ENCODE measurements around the gene UGT8.
A peak's percentile ranks its signal among the peaks of the same experiment; 100 is the strongest.
"Not testable (repeated sequence)": the region's sequence is repeated elsewhere in the genome, so short reads cannot be mapped to it uniquely, and the experiment has no call there.

Gene UGT8

GRCh38 chr4:114636192-114636935 is 37.8 kb downstream of the UGT8 start:
- no peak for ATAC-seq (replicated peaks)
- no peak overlapping the region for H3K27ac Mint-ChIP-seq
- no peak for DNase-seq
- H3K27me3 Mint-ChIP-seq: peaks cover 0 to 8% of the 10 kb centered on the region in 2 donors
- H3K36me3 Mint-ChIP-seq (ENCODE audit: insufficient read depth): no peaks in the 10 kb centered on the region
- H3K4me3 Mint-ChIP-seq: no peak overlapping the region
- no peaks in the 10 kb centered on the region for H3K4me1 Mint-ChIP-seq (ENCODE audit: low read depth in 2 of 2)
- H3K9me3 Mint-ChIP-seq: no peaks in the 10 kb centered on the region

GRCh38 chr4:114642173-114642780 is 43.7 kb downstream of the UGT8 start:
- DNase-seq (no peak), ATAC-seq (replicated peaks) (no peak)
- Mint-ChIP-seq H3K27me3 (no peaks in the 10 kb centered on the region), H3K9me3 (no peaks in the 10 kb centered on the region), H3K27ac (no peak overlapping the region), H3K36me3 (ENCODE audit: insufficient read depth) (no peaks in the 10 kb centered on the region), H3K4me1 (ENCODE audit: low read depth in 2 of 2) (no peaks in the 10 kb centered on the region), H3K4me3 (no peak overlapping the region)

DNA sequence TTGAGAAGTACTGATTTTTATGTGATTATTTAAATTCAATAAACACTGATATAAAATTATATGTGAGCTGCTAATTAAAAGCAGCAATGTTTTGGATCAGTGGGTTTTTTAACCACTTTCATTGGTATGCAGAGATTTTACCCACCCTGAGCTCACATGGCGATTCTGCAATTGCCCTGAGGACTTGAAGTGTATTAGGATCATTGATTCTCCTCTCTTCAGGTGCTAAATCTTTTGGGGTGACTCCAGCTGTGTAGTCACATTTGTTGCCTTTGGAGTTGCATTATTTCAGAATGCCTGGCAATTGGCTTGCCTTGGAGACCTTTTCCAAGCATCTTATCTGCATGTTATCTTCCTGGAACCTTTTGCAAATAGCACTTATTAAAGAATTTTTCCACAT is 51.3 kb downstream of the UGT8 start:
- H3K27ac Mint-ChIP-seq: no peak overlapping the region
- DNase-seq: no peak
- no peak for ATAC-seq (replicated peaks)
- no peaks in the 10 kb centered on the region for H3K27me3 Mint-ChIP-seq
- H3K9me3 Mint-ChIP-seq: no peaks in the 10 kb centered on the region
- no peak overlapping the region for H3K4me3 Mint-ChIP-seq
- no peaks in the 10 kb centered on the region for H3K36me3 Mint-ChIP-seq (ENCODE audit: insufficient read depth)
- H3K4me1 Mint-ChIP-seq (ENCODE audit: low read depth in 2 of 2): no peaks in the 10 kb centered on the region

- Mint-ChIP-seq H3K9me3 (no peaks in the 10 kb centered on the region), H3K4me3 (no peak overlapping the region), H3K4me1 (ENCODE audit: low read depth in 2 of 2) (no peaks in the 10 kb centered on the region), H3K27me3 (peaks cover 8 to 9% of the 10 kb centered on the region in 2 donors), H3K36me3 (ENCODE audit: insufficient read depth) (no peaks in the 10 kb centered on the region), H3K27ac (no peak overlapping the region)
- ATAC-seq (replicated peaks) (no peak), DNase-seq (no peak)
Observed at GRCh38 chr4:114653675-114654074, 55.1 kb downstream of the UGT8 start.

DNA sequence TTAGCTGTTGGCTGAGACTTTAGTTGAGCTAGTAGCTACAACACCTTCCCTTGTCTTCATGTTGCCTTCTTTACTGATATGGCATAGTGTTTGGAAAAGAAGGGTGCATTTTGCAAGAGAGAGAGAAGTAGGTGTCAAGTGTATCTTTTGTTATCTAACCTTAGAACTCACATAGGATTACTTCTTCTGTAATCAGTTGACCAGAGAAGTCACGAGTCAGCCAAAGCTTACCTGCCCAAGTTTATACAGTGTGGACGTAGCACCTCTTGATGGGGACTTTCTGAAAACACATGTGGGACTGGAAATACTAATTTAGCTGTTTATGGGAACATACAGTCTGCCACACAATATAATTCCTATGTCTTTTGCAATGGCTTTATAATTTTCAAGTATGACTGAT is 56.0 kb downstream of the UGT8 start:
- no peak for ATAC-seq (replicated peaks)
- Mint-ChIP-seq H3K9me3 (no peaks in the 10 kb centered on the region), H3K36me3 (ENCODE audit: insufficient read depth) (no peaks in the 10 kb centered on the region), H3K4me3 (no peak overlapping the region), H3K27me3 (peaks cover 8 to 9% of the 10 kb centered on the region in 2 donors), H3K27ac (no peak overlapping the region), H3K4me1 (ENCODE audit: low read depth in 2 of 2) (no peaks in the 10 kb centered on the region)
- no peak for DNase-seq

- Mint-ChIP-seq H3K4me3 (no peak overlapping the region), H3K27ac (no peak overlapping the region), H3K9me3 (no peaks in the 10 kb centered on the region), H3K4me1 (ENCODE audit: low read depth in 2 of 2) (no peaks in the 10 kb centered on the region), H3K36me3 (ENCODE audit: insufficient read depth) (peaks cover 2% of the 10 kb centered on the region), H3K27me3 (peaks cover 8 to 9% of the 10 kb centered on the region in 2 donors)
- DNase-seq: no peak
- ATAC-seq (replicated peaks): no peak
Observed at GRCh38 chr4:114658179-114658578, 59.6 kb downstream of the UGT8 start.

DNA sequence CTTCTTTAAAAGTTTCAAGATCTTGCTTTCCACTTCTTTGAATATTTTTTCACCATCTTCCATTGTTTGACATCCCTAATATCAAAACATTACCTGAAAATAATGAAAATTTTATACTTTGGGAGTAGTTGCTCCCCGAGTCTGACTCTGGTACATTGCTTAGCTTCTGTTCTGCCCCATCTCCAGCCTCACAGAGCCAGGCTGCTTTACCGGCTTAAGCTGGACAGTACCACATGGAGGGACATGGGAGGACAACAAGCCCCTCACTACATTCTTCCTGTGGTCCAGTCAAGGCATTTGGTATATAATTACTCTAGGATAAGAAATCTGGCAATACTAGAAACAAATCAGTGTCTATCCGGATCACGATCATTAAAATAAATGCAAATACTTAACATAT is 60.2 kb downstream of the UGT8 start:
- H3K4me1 Mint-ChIP-seq (ENCODE audit: low read depth in 2 of 2): no peaks in the 10 kb centered on the region
- peaks cover 2% of the 10 kb centered on the region for H3K36me3 Mint-ChIP-seq (ENCODE audit: insufficient read depth)
- peaks cover 8 to 9% of the 10 kb centered on the region in 2 donors for H3K27me3 Mint-ChIP-seq
- no peak overlapping the region for H3K4me3 Mint-ChIP-seq
- H3K27ac Mint-ChIP-seq: no peak overlapping the region
- H3K9me3 Mint-ChIP-seq: no peaks in the 10 kb centered on the region
- no peak for ATAC-seq (replicated peaks)
- no peak for DNase-seq

- peaks cover 2% of the 10 kb centered on the region for H3K36me3 Mint-ChIP-seq (ENCODE audit: insufficient read depth)
- no peaks in the 10 kb centered on the region for H3K4me1 Mint-ChIP-seq (ENCODE audit: low read depth in 2 of 2)
- H3K27me3 Mint-ChIP-seq: peaks cover 8 to 9% of the 10 kb centered on the region in 2 donors
- H3K9me3 Mint-ChIP-seq: no peaks in the 10 kb centered on the region
- H3K27ac Mint-ChIP-seq: no peak overlapping the region
- DNase-seq: peak; percentile 1 to 2 (median 2)
- no peak overlapping the region for H3K4me3 Mint-ChIP-seq
- ATAC-seq (replicated peaks): peak; percentile 31
Observed at GRCh38 chr4:114659386-114660008, 60.9 kb downstream of the UGT8 start.

DNA sequence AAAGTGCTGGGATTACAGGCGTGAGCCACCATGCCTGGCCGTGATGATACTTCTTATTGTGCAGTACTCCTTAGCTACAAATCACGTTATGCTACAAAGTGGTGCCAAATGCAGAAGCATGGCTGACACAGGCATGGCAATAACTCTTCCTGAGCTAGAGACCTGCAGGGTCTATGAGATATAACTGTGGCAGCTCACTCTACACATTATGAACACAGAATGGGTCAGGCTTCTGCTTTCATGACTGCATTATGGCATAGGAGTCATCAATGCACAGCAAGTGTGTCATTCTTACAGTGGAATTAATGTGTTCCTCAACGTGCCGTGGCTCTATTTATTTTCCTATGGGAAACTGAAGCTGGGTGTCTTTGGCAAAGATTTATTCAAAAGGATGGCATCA is 64.5 kb downstream of the UGT8 start:
- no peaks in the 10 kb centered on the region for H3K9me3 Mint-ChIP-seq
- no peaks in the 10 kb centered on the region for H3K4me1 Mint-ChIP-seq (ENCODE audit: low read depth in 2 of 2)
- ATAC-seq (replicated peaks) (no peak), DNase-seq (no peak)
- no peaks in the 10 kb centered on the region for H3K27me3 Mint-ChIP-seq
- H3K4me3 Mint-ChIP-seq: no peak overlapping the region
- no peak overlapping the region for H3K27ac Mint-ChIP-seq
- peaks cover 2% of the 10 kb centered on the region for H3K36me3 Mint-ChIP-seq (ENCODE audit: insufficient read depth)

- H3K27me3 Mint-ChIP-seq: no peaks in the 10 kb centered on the region
- ATAC-seq (replicated peaks): no peak
- H3K4me3 Mint-ChIP-seq: no peak overlapping the region
- H3K36me3 Mint-ChIP-seq (ENCODE audit: insufficient read depth): no peaks in the 10 kb centered on the region
- no peaks in the 10 kb centered on the region for H3K9me3 Mint-ChIP-seq
- no peak for DNase-seq
- no peak overlapping the region for H3K27ac Mint-ChIP-seq
- no peaks in the 10 kb centered on the region for H3K4me1 Mint-ChIP-seq (ENCODE audit: low read depth in 2 of 2)
Observed at GRCh38 chr4:114668577-114668976, 70.0 kb downstream of the UGT8 start.

DNA sequence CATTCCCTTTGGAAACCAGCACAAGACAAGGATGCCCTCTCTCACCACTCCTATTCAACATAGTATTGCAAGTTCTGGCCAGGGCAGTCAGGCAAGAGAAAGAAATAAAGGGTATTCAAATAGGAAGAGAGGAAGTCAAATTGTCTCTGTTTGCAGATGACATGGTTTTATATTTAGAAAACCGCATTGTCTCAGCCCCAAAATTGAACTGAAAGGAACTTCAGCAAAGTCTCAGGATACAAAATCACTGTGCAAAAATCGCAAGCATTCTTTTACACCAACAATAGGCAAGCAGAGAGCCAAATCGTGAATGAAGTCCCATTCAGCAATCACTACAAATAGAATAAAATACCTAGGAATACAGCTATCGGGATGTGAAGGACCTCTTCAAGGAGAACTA is 72.1 kb downstream of the UGT8 start:
- not testable (repeated sequence) for H3K36me3 Mint-ChIP-seq (ENCODE audit: insufficient read depth); H3K4me1 Mint-ChIP-seq (ENCODE audit: low read depth in 2 of 2); ATAC-seq (replicated peaks)

GRCh38 chr4:114673306-114673705 is 74.7 kb downstream of the UGT8 start:
- Mint-ChIP-seq H3K4me3 (no peak overlapping the region), H3K27ac (no peak overlapping the region), H3K4me1 (ENCODE audit: low read depth in 2 of 2) (no peaks in the 10 kb centered on the region), H3K36me3 (ENCODE audit: insufficient read depth) (no peaks in the 10 kb centered on the region), H3K9me3 (no peaks in the 10 kb centered on the region), H3K27me3 (no peaks in the 10 kb centered on the region)
- DNase-seq (no peak), ATAC-seq (replicated peaks) (no peak)

More for the DNA sequence above, 72.1 kb downstream of the UGT8 start:
- H3K27me3 Mint-ChIP-seq, H3K27ac Mint-ChIP-seq, H3K4me3 Mint-ChIP-seq, H3K9me3 Mint-ChIP-seq, DNase-seq: not testable (repeated sequence)

GRCh38 chr4:114674080-114674479 is 75.5 kb downstream of the UGT8 start:
- H3K27me3 Mint-ChIP-seq: no peaks in the 10 kb centered on the region
- H3K36me3 Mint-ChIP-seq (ENCODE audit: insufficient read depth): no peaks in the 10 kb centered on the region
- H3K4me1 Mint-ChIP-seq (ENCODE audit: low read depth in 2 of 2): no peaks in the 10 kb centered on the region
- no peak overlapping the region for H3K27ac Mint-ChIP-seq
- ATAC-seq (replicated peaks) (no peak), DNase-seq (no peak)
- H3K4me3 Mint-ChIP-seq: no peak overlapping the region
- H3K9me3 Mint-ChIP-seq: no peaks in the 10 kb centered on the region

- Mint-ChIP-seq H3K4me3 (no peak overlapping the region), H3K27me3 (no peaks in the 10 kb centered on the region), H3K9me3 (no peaks in the 10 kb centered on the region), H3K4me1 (ENCODE audit: low read depth in 2 of 2) (no peaks in the 10 kb centered on the region), H3K27ac (no peak overlapping the region), H3K36me3 (ENCODE audit: insufficient read depth) (no peaks in the 10 kb centered on the region)
- DNase-seq (no peak), ATAC-seq (replicated peaks) (no peak)
Observed at GRCh38 chr4:114677346-114677979, 78.9 kb downstream of the UGT8 start.
